Caco-2 (cell line): ENCODE results near the gene MMAA. TPM values are rescaled to one million over a fixed set of nuclear protein-coding genes. Genes with fewer than 3 reads are reported as not detected.
"Not testable (repeated sequence)": the region's sequence is repeated elsewhere in the genome, so short reads cannot be mapped to it uniquely, and the experiment has no call there.

Experiments
- BruUV-seq: library from RNA; stranded (reverse); fragments of 400-500 nt; replicated peaks from 2 replicates; lab custom pipeline; 2021; lab: Mats Ljungman, UMichigan
- CTCF ChIA-PET: fragments of 300-600 bp; sonication (Branson Sonifier 250); formaldehyde crosslinking; loops from one replicate; lab custom pipeline; 2022; ENCODE audit warnings: antibody characterized with exemption; lab: Charles Lee
- POLR2A ChIA-PET: fragments of 300-600 bp; sonication (Branson Sonifier 250); formaldehyde crosslinking; loops from one replicate; lab custom pipeline; 2022; ENCODE audit warnings: antibody characterized with exemption; lab: Charles Lee
- DNase-seq, 2 experiments: peaks; one replicate each; pipeline versions ENCODE4 v3.0.0 to v3.0.0-alpha.2; 2020 to 2022
- H3K27me3 ChIP-seq: replicated peaks from 2 replicates; pipeline ENCODE4 v1.6.0; 2011; ENCODE audit warnings: low read length; ENCODE audit not compliant: control insufficient read depth, insufficient read depth
- H3K36me3 ChIP-seq: 2 replicates; pipeline ENCODE4 v1.5.1; 2011; ENCODE audit warnings: low read length; ENCODE audit not compliant: control insufficient read depth, insufficient read depth
- H3K4me1 ChIP-seq: fragments of 250-450 bp; sonication (Bioruptor Pico); 2 replicates; pipeline ENCODE4 v1.5.1; 2020; ENCODE audit warnings: mild to moderate bottlenecking
- H3K4me3 ChIP-seq: 2 replicates; pipeline ENCODE4 v1.5.1; 2011; ENCODE audit warnings: low read depth, mild to moderate bottlenecking, control low read depth, low read length
- H3K9me3 ChIP-seq: fragments of 250-450 bp; sonication (Bioruptor Pico); 2 replicates; pipeline ENCODE4 v1.5.1; 2020; ENCODE audit warnings: mild to moderate bottlenecking, moderate library complexity
- H3K27ac Mint-ChIP-seq: one replicate; pipeline ENCODE4 v1.8.0; 2022; ENCODE audit warnings: mixed read lengths; ENCODE audit not compliant: unreplicated experiment
- H3K27me3 Mint-ChIP-seq: one replicate; pipeline ENCODE4 v1.8.0; 2022; ENCODE audit warnings: mixed read lengths; ENCODE audit not compliant: insufficient read depth, unreplicated experiment
- H3K36me3 Mint-ChIP-seq: one replicate; pipeline ENCODE4 v1.8.0; 2022; ENCODE audit warnings: mild to moderate bottlenecking, mixed read lengths; ENCODE audit not compliant: insufficient read depth, unreplicated experiment
- H3K4me1 Mint-ChIP-seq: one replicate; pipeline ENCODE4 v1.8.0; 2022; ENCODE audit warnings: low read depth, mixed read lengths; ENCODE audit not compliant: unreplicated experiment
- H3K4me3 Mint-ChIP-seq: one replicate; pipeline ENCODE4 v1.8.0; 2022; ENCODE audit warnings: mild to moderate bottlenecking, moderate library complexity, mixed read lengths; ENCODE audit not compliant: unreplicated experiment
- H3K9me3 Mint-ChIP-seq: one replicate; pipeline ENCODE4 v1.8.0; 2022; ENCODE audit warnings: mixed read lengths; ENCODE audit not compliant: unreplicated experiment
- CTCF ChIP-seq, 2 experiments: fragments of 200-600 bp in 1 of 2; IDR thresholded peaks; 1 replicate in 1 of 2; 2 replicates in 1 of 2; pipeline versions ENCODE4 v1.5.1 to v1.8.0; 2011 to 2022; ENCODE audit warnings: antibody characterized with exemption in 1 of 2, control low read depth in 1 of 2, inconsistent platforms in 1 of 2, low read depth in 1 of 2, low read length in 1 of 2, mild to moderate bottlenecking in 1 of 2, moderate library complexity in 1 of 2; ENCODE audit not compliant: insufficient read depth in 1 of 2, severe bottlenecking in 1 of 2, unreplicated experiment in 1 of 2
- intact Hi-C: fragments of 100-400 bp; cut with micrococcal nuclease; formaldehyde crosslinking; loops from one replicate; pipeline ENCODE4 v1.10.0; 2022; ENCODE audit not compliant: unreplicated experiment
- total RNA-seq: library from RNA; stranded (reverse); gene quantifications from 2 replicates; pipeline ENCODE4 v1.2.3, GENCODE V29; 2022

Gene MMAA
- total RNA-seq, 1 experiment from 2014 or later: 1.7 TPM

DNA sequence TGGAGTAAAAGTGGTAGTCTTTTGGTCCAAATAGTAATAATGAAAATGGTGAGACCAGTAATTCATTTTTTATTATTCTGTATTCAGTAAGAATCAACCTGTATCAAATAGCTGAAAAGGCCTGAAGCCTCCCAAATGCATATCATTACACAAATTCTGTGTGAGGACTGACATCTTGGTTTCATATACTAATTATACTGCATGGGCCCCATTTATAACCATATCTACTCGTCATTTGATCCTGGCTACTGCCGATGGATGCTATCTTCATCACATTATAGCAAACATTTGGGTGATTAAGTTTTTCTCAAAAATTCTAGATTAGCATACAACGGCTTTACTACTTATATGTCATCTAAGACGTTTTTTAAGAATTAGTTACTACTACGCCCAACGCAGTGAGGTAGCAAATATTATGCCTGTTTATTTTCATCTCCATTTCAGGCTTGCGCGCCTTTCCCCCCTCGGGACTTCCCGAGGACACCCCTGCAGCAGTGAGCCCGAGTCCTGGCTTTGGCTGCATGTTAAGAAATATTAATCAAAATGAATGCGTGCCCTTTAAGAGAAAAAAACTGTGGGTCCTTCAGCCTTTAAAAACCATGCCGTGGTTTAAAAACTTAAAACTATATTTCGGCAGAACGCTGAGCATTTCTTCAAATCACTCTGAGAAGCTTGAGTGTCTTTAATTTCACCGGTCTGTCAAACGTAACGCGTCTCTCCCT lies 814 bp upstream of the MMAA start:
- CTCF ChIA-PET: no interaction called here

GRCh38 chr4:145619639-145619996 lies 433 bp downstream of the MMAA start:
- Histone ChIP-seq H3K9me3 (peaks cover 7% of the 10 kb centered on the region; the same call in 1 of the 2 replicates), H3K27me3 (no peaks in the 10 kb centered on the region), H3K4me1 (peaks cover 14% of the 10 kb centered on the region; the same call in 1 of the 2 replicates), H3K4me3 (peak overlapping the region; percentile 67), H3K36me3 (no peaks in the 10 kb centered on the region; the same call in 1 of the 2 replicates)
- POLR2A ChIA-PET: no interaction called here
- H3K9me3 Mint-ChIP-seq: no peaks in the 10 kb centered on the region
- H3K27ac Mint-ChIP-seq: peak overlapping the region; percentile 97
- no peaks in the 10 kb centered on the region for H3K4me1 Mint-ChIP-seq
- TF ChIP-seq CTCF (IDR thresholded peaks at IDR 0.05; ENCODE audit: insufficient read depth in 1 of 2, low read depth in 1 of 2, low read length in 1 of 2, severe bottlenecking in 1 of 2, unreplicated experiment in 1 of 2): no peak
- H3K27me3 Mint-ChIP-seq: peaks cover 2% of the 10 kb centered on the region
- BruUV-seq: TSS peak; percentile 76
- H3K36me3 Mint-ChIP-seq: peaks cover 13% of the 10 kb centered on the region
- H3K4me3 Mint-ChIP-seq: peak overlapping the region; percentile 94
- intact Hi-C loops: loop anchor here (1.0 to 10.0 kb wide), 6 partner anchors 114 to 1442 kb away; partner anchors contain the start of genes ABCE1, ANAPC10, OTUD4 and SMAD1
- peak in 1 of 2 experiments; percentile 72 for DNase-seq
- CTCF ChIA-PET: no interaction called here

More for the DNA sequence above, 814 bp upstream of the MMAA start:
- POLR2A ChIA-PET: interaction anchor here (0.6 kb wide), 1 partner anchor 319 kb away, joined by 8 read pairs; no protein-coding TSS in a partner anchor
- peak in 1 of 2 experiments; percentile 3 for DNase-seq
- intact Hi-C loops: loop anchor here (2.0 to 10.0 kb wide), 4 partner anchors 134 to 1441 kb away; partner anchors contain the start of genes ABCE1, ANAPC10 and SMAD1
- no peak for TF ChIP-seq CTCF (IDR thresholded peaks at IDR 0.05; ENCODE audit: insufficient read depth in 1 of 2, low read depth in 1 of 2, low read length in 1 of 2, severe bottlenecking in 1 of 2, unreplicated experiment in 1 of 2)
- Histone ChIP-seq H3K9me3 (peaks cover 7% of the 10 kb centered on the region; the same call in 1 of the 2 replicates), H3K36me3 (no peaks in the 10 kb centered on the region; the same call in 1 of the 2 replicates), H3K4me3 (peak overlapping the region; percentile 67), H3K27me3 (no peaks in the 10 kb centered on the region), H3K4me1 (peaks cover 14% of the 10 kb centered on the region; the same call in 1 of the 2 replicates)
- H3K36me3 Mint-ChIP-seq: peaks cover 13% of the 10 kb centered on the region
- no peaks in the 10 kb centered on the region for H3K4me1 Mint-ChIP-seq
- BruUV-seq: TSS peak; percentile 89
- peak overlapping the region; percentile 94 for H3K4me3 Mint-ChIP-seq
- H3K9me3 Mint-ChIP-seq: no peaks in the 10 kb centered on the region
- H3K27me3 Mint-ChIP-seq: peaks cover 2% of the 10 kb centered on the region
- peak overlapping the region; percentile 97 for H3K27ac Mint-ChIP-seq

- H3K4me3 ChIP-seq, H3K4me1 Mint-ChIP-seq, BruUV-seq, DNase-seq, H3K27ac Mint-ChIP-seq, H3K27me3 ChIP-seq, H3K27me3 Mint-ChIP-seq, H3K9me3 Mint-ChIP-seq, CTCF ChIA-PET, intact Hi-C loops, POLR2A ChIA-PET, H3K4me3 Mint-ChIP-seq, H3K9me3 ChIP-seq, H3K36me3 ChIP-seq: not testable (repeated sequence)
- peaks cover 13% of the 10 kb centered on the region for H3K36me3 Mint-ChIP-seq
- peaks cover 14% of the 10 kb centered on the region; the same call in 1 of the 2 replicates for H3K4me1 ChIP-seq
Measured at GRCh38 chr4:145622067-145622466, 2.9 kb downstream of the MMAA start.
